IMR-90 (cell line): Measurements from ENCODE around the gene KRTAP5-3. TPM values are rescaled to one million over a fixed set of nuclear protein-coding genes. Genes with fewer than 3 reads are reported as not detected.

Experiments used
- ATAC-seq: fragments of 200-7000 bp; cut with Tn5 transposase; 2 replicates; pipeline ENCODE4 v1.9.1; 2020; ENCODE audit warnings: low read depth, mild to moderate bottlenecking, moderate library complexity
- BruUV-seq: library from RNA; stranded (reverse); fragments of 400-500 nt; replicated peaks from 2 replicates; lab custom pipeline; 2021; lab: Mats Ljungman, UMichigan
- CTCF ChIA-PET: fragments of 300-600 bp; formaldehyde crosslinking; extraction: SDS; loops from one replicate; lab custom pipeline; 2021; ENCODE audit warnings: antibody characterized with exemption; lab: Yijun Ruan, JAX
- POLR2A ChIA-PET: fragments of 300-600 bp; sonication (Branson Sonifier 250); formaldehyde crosslinking; loops from one replicate; lab custom pipeline; 2022; ENCODE audit warnings: antibody characterized with exemption; ENCODE audit not compliant: unreplicated experiment; lab: Charles Lee
- DNase-seq: peaks from one replicate; pipeline ENCODE4 v3.0.0; 2013
- H2AFZ ChIP-seq: replicated peaks from 2 replicates; pipeline ENCODE3; 2013; ENCODE audit warnings: low read length, mild to moderate bottlenecking; ENCODE audit not compliant: poor library complexity
- H2AK5ac ChIP-seq: 2 replicates; pipeline ENCODE4 v1.6.1; 2013; ENCODE audit warnings: low read depth, low read length, inconsistent platforms
- H2AK9ac ChIP-seq: replicated peaks from 2 replicates; pipeline ENCODE3; 2013; ENCODE audit warnings: mild to moderate bottlenecking, low read depth, low read length, moderate library complexity; ENCODE audit not compliant: poor library complexity
- H2BK120ac ChIP-seq: 2 replicates; pipeline ENCODE4 v1.6.1; 2013; ENCODE audit warnings: low read depth, low read length, inconsistent platforms
- H2BK15ac ChIP-seq: 3 replicates; pipeline ENCODE4 v1.6.1; 2013; ENCODE audit warnings: low read depth, low read length, inconsistent platforms
- H2BK20ac ChIP-seq: 2 replicates; pipeline ENCODE4 v1.6.1; 2013; ENCODE audit warnings: low read depth, mild to moderate bottlenecking, inconsistent platforms, low read length, moderate library complexity
- H2BK5ac ChIP-seq: 2 replicates; pipeline ENCODE4 v1.6.1; 2013; ENCODE audit warnings: mild to moderate bottlenecking, low read depth, low read length, inconsistent platforms; ENCODE audit not compliant: poor library complexity, severe bottlenecking
- H3K14ac ChIP-seq: replicated peaks from 2 replicates; pipeline ENCODE4 v1.6.1; 2013; ENCODE audit warnings: low read depth, low read length, inconsistent platforms
- H3K18ac ChIP-seq: 2 replicates; pipeline ENCODE4 v1.6.1; 2013; ENCODE audit warnings: low read depth, low read length, control low read depth
- H3K23ac ChIP-seq: 2 replicates; pipeline ENCODE4 v1.6.1; 2013; ENCODE audit warnings: low read depth, low read length, inconsistent platforms
- H3K27ac ChIP-seq: 2 replicates; pipeline ENCODE4 v1.5.1; 2013; ENCODE audit warnings: mild to moderate bottlenecking, control low read depth, low read length; ENCODE audit not compliant: insufficient read depth
- H3K27me3 ChIP-seq: 2 replicates; pipeline ENCODE4 v1.6.1; 2013; ENCODE audit warnings: low read length; ENCODE audit not compliant: control insufficient read depth, insufficient read depth
- H3K36me3 ChIP-seq: 2 replicates; pipeline ENCODE4 v1.6.1; 2013; ENCODE audit warnings: low read length, mixed read lengths; ENCODE audit not compliant: control insufficient read depth, insufficient read depth
- H3K4ac ChIP-seq: 2 replicates; pipeline ENCODE4 v1.6.1; 2013; ENCODE audit warnings: low read depth, low read length, inconsistent platforms
- H3K4me1 ChIP-seq: 2 replicates; pipeline ENCODE4 v1.6.1; 2013; ENCODE audit warnings: low read length, mixed read lengths; ENCODE audit not compliant: control insufficient read depth, insufficient read depth
- H3K4me2 ChIP-seq: 2 replicates; pipeline ENCODE4 v1.6.1; 2013; ENCODE audit warnings: low read depth, mild to moderate bottlenecking, control low read depth, low read length, moderate library complexity
- H3K4me3 ChIP-seq: 2 replicates; pipeline ENCODE4 v1.5.1; 2013; ENCODE audit warnings: low read depth, mild to moderate bottlenecking, control low read depth, low read length, moderate library complexity; ENCODE audit not compliant: insufficient read depth
- H3K56ac ChIP-seq: 2 replicates; pipeline ENCODE4 v1.6.1; 2013; ENCODE audit warnings: low read length, inconsistent platforms; ENCODE audit not compliant: insufficient read depth; ENCODE audit errors: extremely low read depth
- H3K79me1 ChIP-seq, 2 experiments: 2 replicates each; pipeline ENCODE4 v1.6.1; 2013; ENCODE audit warnings: low read length in 2 of 2, inconsistent platforms in 1 of 2, low read depth in 1 of 2
- H3K9ac ChIP-seq: 2 replicates; pipeline ENCODE4 v1.6.1; 2013; ENCODE audit warnings: low read depth, low read length, control low read depth
- H3K9me1 ChIP-seq: 2 replicates; pipeline ENCODE4 v1.6.1; 2013; ENCODE audit warnings: low read length, inconsistent platforms; ENCODE audit not compliant: insufficient read depth
- H3K9me3 ChIP-seq: 2 replicates; pipeline ENCODE4 v1.6.1; 2013; ENCODE audit warnings: low read length; ENCODE audit not compliant: control insufficient read depth, insufficient read depth
- H4K20me1 ChIP-seq: 2 replicates; pipeline ENCODE4 v1.6.1; 2013; ENCODE audit warnings: low read length, inconsistent platforms; ENCODE audit not compliant: insufficient read depth
- H4K5ac ChIP-seq: 2 replicates; pipeline ENCODE4 v1.6.1; 2013; ENCODE audit warnings: mild to moderate bottlenecking, low read depth, low read length, control low read depth
- H4K8ac ChIP-seq, 2 experiments: 2 replicates each; pipeline ENCODE4 v1.6.1; 2013; ENCODE audit warnings: low read depth in 2 of 2, low read length in 2 of 2, control low read depth in 1 of 2, inconsistent platforms in 1 of 2
- H4K91ac ChIP-seq: 2 replicates; pipeline ENCODE4 v1.6.1; 2013; ENCODE audit warnings: low read depth, low read length, inconsistent platforms; ENCODE audit not compliant: insufficient read depth
- BHLHE40 ChIP-seq: fragments of 150-350 bp; IDR thresholded peaks from 2 replicates; pipeline ENCODE4 v1.6.1; 2016; ENCODE audit warnings: mild to moderate bottlenecking, low read depth, low read length
- CEBPB ChIP-seq: IDR thresholded peaks from 2 replicates; pipeline ENCODE4 v1.6.1; 2012; ENCODE audit warnings: low read depth, low read length, improper control_type of control experiment
- CHD1 ChIP-seq: IDR thresholded peaks from 2 replicates; pipeline ENCODE4 v1.6.1; 2012; ENCODE audit warnings: low read depth, low read length, improper control_type of control experiment
- FOS ChIP-seq: fragments of 150-350 bp; IDR thresholded peaks from 2 replicates; pipeline ENCODE4 v1.6.1; 2016; ENCODE audit warnings: low read depth, low read length
- MAFK ChIP-seq: IDR thresholded peaks from 2 replicates; pipeline ENCODE4 v1.6.1; 2012; ENCODE audit warnings: low read depth, low read length, improper control_type of control experiment
- MAZ ChIP-seq: IDR thresholded peaks from 2 replicates; pipeline ENCODE4 v1.6.1; 2012; ENCODE audit warnings: low read depth, mild to moderate bottlenecking, low read length, improper control_type of control experiment, moderate library complexity, borderline replicate concordance
- MXI1 ChIP-seq: IDR thresholded peaks from 2 replicates; pipeline ENCODE4 v1.6.1; 2012; ENCODE audit warnings: low read depth, mild to moderate bottlenecking, low read length, moderate library complexity, borderline replicate concordance
- NFE2L2 ChIP-seq: fragments of 150-350 bp; IDR thresholded peaks from 2 replicates; pipeline ENCODE4 v1.6.1; 2016; ENCODE audit warnings: low read depth, mild to moderate bottlenecking, low read length
- POLR2A ChIP-seq: IDR thresholded peaks from 2 replicates; pipeline ENCODE4 v1.6.1; 2012; ENCODE audit warnings: mild to moderate bottlenecking, low read depth, low read length
- RAD21 ChIP-seq: IDR thresholded peaks from 2 replicates; pipeline ENCODE4 v1.6.1; 2012; ENCODE audit warnings: low read length, improper control_type of control experiment
- RCOR1 ChIP-seq: IDR thresholded peaks from 2 replicates; pipeline ENCODE4 v1.6.1; 2012; ENCODE audit warnings: mild to moderate bottlenecking, low read length, improper control_type of control experiment; ENCODE audit not compliant: insufficient replicate concordance
- RFX5 ChIP-seq: IDR thresholded peaks from 2 replicates; pipeline ENCODE4 v1.8.0; 2012; ENCODE audit warnings: low read depth, mild to moderate bottlenecking, low read length, moderate library complexity
- SMC3 ChIP-seq: fragments of 150-350 bp; IDR thresholded peaks from 2 replicates; pipeline ENCODE4 v1.6.1; 2016; ENCODE audit warnings: low read depth, mild to moderate bottlenecking, antibody characterized with exemption, low read length, moderate library complexity
- USF2 ChIP-seq: fragments of 150-350 bp; IDR thresholded peaks from 2 replicates; pipeline ENCODE4 v1.6.1; 2017; ENCODE audit warnings: mild to moderate bottlenecking, antibody characterized with exemption, low read length, low read depth
- WGBS, 2 experiments: methylation state at CpG; one replicate each; pipeline versions ENCODE4 v1.1.5 to v1.1.7; 2013; ENCODE audit warnings: missing lambda C conversion rate in 2 of 2; ENCODE audit not compliant: insufficient read length in 1 of 2; ENCODE audit errors: extremely low coverage in 2 of 2; 5-methylcytosine and 5-hydroxymethylcytosine counted together
- dilution Hi-C: fragments of 300-500 bp; cut with HindIII; formaldehyde crosslinking; loops from one replicate; pipeline ENCODE4 v1.14.3; 2018; ENCODE audit warnings: low sequenced_read_pairs; ENCODE audit not compliant: unreplicated experiment
- in situ Hi-C: fragments of 300-500 bp; cut with MboI; formaldehyde crosslinking; loops from 3 replicates; pipeline ENCODE4 v1.14.3; 2019; ENCODE audit warnings: low sequenced_read_pairs, inconsistent platforms, mixed read lengths
- intact Hi-C: fragments of 100-400 bp; cut with micrococcal nuclease; formaldehyde crosslinking; loops from 2 replicates; pipeline ENCODE4 v1.10.0; 2022
- polyA plus RNA-seq, 3 experiments: library from polyadenylated mRNA; depleted of rRNA; stranded (reverse); fragments of >200 nt; gene quantifications; 2 replicates each; pipeline ENCODE4 v1.2.3, GENCODE V29; 2012; ENCODE audit warnings: low replicate concordance in 1 of 3
- total RNA-seq: library from RNA; depleted of rRNA; stranded (reverse); fragments of >200 nt; gene quantifications from 2 replicates; pipeline ENCODE4 v1.2.3, GENCODE V29; 2012
- TF ChIP-seq, protein P1 (sequence below): fragments of 150-350 bp; IDR thresholded peaks from 2 replicates; pipeline ENCODE4 v1.6.1; 2016; ENCODE audit warnings: low read depth, mild to moderate bottlenecking, low read length, moderate library complexity, borderline replicate concordance
- TF ChIP-seq, protein P2 (sequence below): conservative IDR thresholded peaks from 2 replicates; pipeline ENCODE4 v1.5.1; 2012; ENCODE audit warnings: mild to moderate bottlenecking, low read depth, low read length, improper control_type of control experiment

The KRTAP5-3 gene
- total and polyA plus RNA-seq, 2 of the 4 experiments (the other 2 are of a cell fraction): not detected

GRCh38 chr11:1581976-1582375, 26.3 kb downstream of the KRTAP5-3 start:
- Histone ChIP-seq H3K14ac (no peak overlapping the region), H3K4me1 (no peaks in the 10 kb centered on the region), H3K36me3 (no peaks in the 10 kb centered on the region), H2AK9ac (no peak overlapping the region), H3K9me1 (no peaks in the 10 kb centered on the region), H2AFZ (no peak overlapping the region), H2BK120ac (no peak overlapping the region), H2AK5ac (no peak overlapping the region), H3K56ac (no peak overlapping the region), H3K18ac (no peak overlapping the region), H2BK15ac (no peak overlapping the region), H3K4me3 (no peak overlapping the region), H3K23ac (no peak overlapping the region), H3K27me3 (peaks cover 25% of the 10 kb centered on the region), H3K79me1 (no peaks in the 10 kb centered on the region), H2BK5ac (no peak overlapping the region), H3K9ac (no peak overlapping the region), H4K91ac (no peak overlapping the region), H3K27ac (no peak overlapping the region), H3K4ac (no peak overlapping the region), H3K9me3 (peaks cover 8% of the 10 kb centered on the region), H4K8ac (no peak overlapping the region), H3K4me2 (no peak overlapping the region), H2BK20ac (no peak overlapping the region), H4K20me1 (no peaks in the 10 kb centered on the region), H4K5ac (no peak overlapping the region)
- in situ Hi-C loops: no loop called here
- no TSS peak for BruUV-seq
- 84% methylated on average over 5 of the region's 9 CpGs; no CpG with 5 or more reads in 1 of the 2 experiments for WGBS, 2 experiments
- no peak for TF ChIP-seq RAD21
- TF ChIP-seq SMC3: no peak
- TF ChIP-seq, protein P1, sequence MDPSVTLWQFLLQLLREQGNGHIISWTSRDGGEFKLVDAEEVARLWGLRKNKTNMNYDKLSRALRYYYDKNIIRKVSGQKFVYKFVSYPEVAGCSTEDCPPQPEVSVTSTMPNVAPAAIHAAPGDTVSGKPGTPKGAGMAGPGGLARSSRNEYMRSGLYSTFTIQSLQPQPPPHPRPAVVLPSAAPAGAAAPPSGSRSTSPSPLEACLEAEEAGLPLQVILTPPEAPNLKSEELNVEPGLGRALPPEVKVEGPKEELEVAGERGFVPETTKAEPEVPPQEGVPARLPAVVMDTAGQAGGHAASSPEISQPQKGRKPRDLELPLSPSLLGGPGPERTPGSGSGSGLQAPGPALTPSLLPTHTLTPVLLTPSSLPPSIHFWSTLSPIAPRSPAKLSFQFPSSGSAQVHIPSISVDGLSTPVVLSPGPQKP: no peak
- TF ChIP-seq FOS: no peak
- no peak for TF ChIP-seq MXI1
- TF ChIP-seq, protein P2, sequence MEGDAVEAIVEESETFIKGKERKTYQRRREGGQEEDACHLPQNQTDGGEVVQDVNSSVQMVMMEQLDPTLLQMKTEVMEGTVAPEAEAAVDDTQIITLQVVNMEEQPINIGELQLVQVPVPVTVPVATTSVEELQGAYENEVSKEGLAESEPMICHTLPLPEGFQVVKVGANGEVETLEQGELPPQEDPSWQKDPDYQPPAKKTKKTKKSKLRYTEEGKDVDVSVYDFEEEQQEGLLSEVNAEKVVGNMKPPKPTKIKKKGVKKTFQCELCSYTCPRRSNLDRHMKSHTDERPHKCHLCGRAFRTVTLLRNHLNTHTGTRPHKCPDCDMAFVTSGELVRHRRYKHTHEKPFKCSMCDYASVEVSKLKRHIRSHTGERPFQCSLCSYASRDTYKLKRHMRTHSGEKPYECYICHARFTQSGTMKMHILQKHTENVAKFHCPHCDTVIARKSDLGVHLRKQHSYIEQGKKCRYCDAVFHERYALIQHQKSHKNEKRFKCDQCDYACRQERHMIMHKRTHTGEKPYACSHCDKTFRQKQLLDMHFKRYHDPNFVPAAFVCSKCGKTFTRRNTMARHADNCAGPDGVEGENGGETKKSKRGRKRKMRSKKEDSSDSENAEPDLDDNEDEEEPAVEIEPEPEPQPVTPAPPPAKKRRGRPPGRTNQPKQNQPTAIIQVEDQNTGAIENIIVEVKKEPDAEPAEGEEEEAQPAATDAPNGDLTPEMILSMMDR: no peak
- no peak for TF ChIP-seq RFX5
- TF ChIP-seq CEBPB: no peak
- no peak for TF ChIP-seq CHD1
- TF ChIP-seq NFE2L2: no peak
- TF ChIP-seq RCOR1: no peak
- TF ChIP-seq BHLHE40: no peak
- no peak for TF ChIP-seq MAFK
- no peak for TF ChIP-seq USF2
- TF ChIP-seq MAZ: no peak
- no peak for TF ChIP-seq POLR2A
- ChIA-PET CTCF (interaction anchor here (1.0 kb wide), 1 partner anchor 35 kb away, joined by 3 read pairs; no protein-coding TSS in a partner anchor), POLR2A (no interaction called here)
- intact Hi-C loops: no loop called here
- dilution Hi-C loops: no loop called here
- DNase-seq (no peak), ATAC-seq (no peak)
